Kidney (tissue), 14 donors: ENCODE measurements around the gene RSRC2. TPM values are rescaled to one million over a fixed set of nuclear protein-coding genes. Genes with fewer than 3 reads are reported as not detected.

Source experiments
- DNase-seq, 5 donors: peaks; one replicate each; pipeline ENCODE4 v3.0.0-alpha.2; 2013 to 2020
- FAIRE-seq: peaks from 2 replicates; lab custom pipeline; 2012; peaks lifted over from hg19 to GRCh38; lab: Jason Lieb, UNC
- H3K27ac ChIP-seq, 2 donors: one replicate each; pipeline ENCODE4 v1.7.0; 2013; ENCODE audit warnings: low read depth in 2 of 2, low read length in 2 of 2, inconsistent platforms in 1 of 2
- H3K27me3 ChIP-seq: one replicate; pipeline ENCODE4 v1.7.1; 2013; ENCODE audit warnings: low read length, inconsistent platforms; ENCODE audit not compliant: control insufficient read depth, insufficient read depth
- H3K36me3 ChIP-seq, 3 donors: one replicate each; pipeline versions ENCODE4 v1.7.0 to v1.7.1; 2013; ENCODE audit warnings: low read length in 3 of 3, control low read depth in 1 of 3, inconsistent platforms in 1 of 3; ENCODE audit not compliant: insufficient read depth in 3 of 3, control insufficient read depth in 2 of 3
- H3K4me1 ChIP-seq, 3 donors: one replicate each; pipeline versions ENCODE4 v1.7.0 to v1.7.1; 2013; ENCODE audit warnings: low read length in 3 of 3, inconsistent platforms in 1 of 3, low read depth in 1 of 3; ENCODE audit not compliant: control insufficient read depth in 2 of 3, insufficient read depth in 2 of 3
- H3K4me3 ChIP-seq, 3 donors: one replicate each; pipeline versions ENCODE4 v1.7.0 to v1.8.1; 2013; ENCODE audit warnings: low read length in 3 of 3, control low read depth in 1 of 3, inconsistent platforms in 1 of 3
- H3K9ac ChIP-seq, 3 donors: one replicate each; pipeline versions ENCODE4 v1.7.0 to v1.7.1; 2013; ENCODE audit warnings: low read length in 3 of 3, control low read depth in 1 of 3, inconsistent platforms in 1 of 3
- H3K9me3 ChIP-seq, 3 donors: one replicate each; pipeline versions ENCODE4 v1.7.0 to v1.7.1; 2013; ENCODE audit warnings: low read length in 3 of 3, control low read depth in 1 of 3, inconsistent platforms in 1 of 3; ENCODE audit not compliant: control insufficient read depth in 2 of 3, insufficient read depth in 1 of 3
- intact Hi-C: fragments of 100-400 bp; cut with DNase I; formaldehyde crosslinking; loops from one replicate; pipeline ENCODE4 v1.11.1; 2022
- polyA plus RNA-seq: library from polyadenylated mRNA; stranded (reverse); fragments of 350-450 nt; fragmentation: Illumina TruSeq; extraction: RNeasy Lipid Tissue Mini Kit (QIAGEN cat#74804); gene quantifications from one replicate; pipeline ENCODE4 v1.2.3, GENCODE V29; 2014; ENCODE audit warnings: low read depth, low replicate concordance; ENCODE audit not compliant: insufficient read depth
- total RNA-seq: library from RNA; stranded (reverse); fragmentation: NEBNext Ultra II Directional; extraction: Animal tissue kit (Norgen Biotek cat#: 25700); gene quantifications from one replicate; pipeline ENCODE4 v1.2.1, GENCODE V29; 2021
- TF ChIP-seq, protein P1 (sequence below): IDR thresholded peaks from 3 replicates; pipeline ENCODE4 v1.5.1; 2012; ENCODE audit warnings: mild to moderate bottlenecking, moderate library complexity, borderline replicate concordance; ENCODE audit not compliant: insufficient read depth; ENCODE audit errors: extremely low read depth
- donor health status: control.
- donor health status: control.
- donor health status: control.
- donor health status: control.
- donor health status: control.
- donor health status: DM: yes; HTN: yes; CAD: no.
- donor health status: Normal renal cell carcinoma (clear cell type).

RSRC2 gene
- total and polyA plus RNA-seq, 2 donors from 2014 or later, result 39.4 to 73.9 TPM

DNA sequence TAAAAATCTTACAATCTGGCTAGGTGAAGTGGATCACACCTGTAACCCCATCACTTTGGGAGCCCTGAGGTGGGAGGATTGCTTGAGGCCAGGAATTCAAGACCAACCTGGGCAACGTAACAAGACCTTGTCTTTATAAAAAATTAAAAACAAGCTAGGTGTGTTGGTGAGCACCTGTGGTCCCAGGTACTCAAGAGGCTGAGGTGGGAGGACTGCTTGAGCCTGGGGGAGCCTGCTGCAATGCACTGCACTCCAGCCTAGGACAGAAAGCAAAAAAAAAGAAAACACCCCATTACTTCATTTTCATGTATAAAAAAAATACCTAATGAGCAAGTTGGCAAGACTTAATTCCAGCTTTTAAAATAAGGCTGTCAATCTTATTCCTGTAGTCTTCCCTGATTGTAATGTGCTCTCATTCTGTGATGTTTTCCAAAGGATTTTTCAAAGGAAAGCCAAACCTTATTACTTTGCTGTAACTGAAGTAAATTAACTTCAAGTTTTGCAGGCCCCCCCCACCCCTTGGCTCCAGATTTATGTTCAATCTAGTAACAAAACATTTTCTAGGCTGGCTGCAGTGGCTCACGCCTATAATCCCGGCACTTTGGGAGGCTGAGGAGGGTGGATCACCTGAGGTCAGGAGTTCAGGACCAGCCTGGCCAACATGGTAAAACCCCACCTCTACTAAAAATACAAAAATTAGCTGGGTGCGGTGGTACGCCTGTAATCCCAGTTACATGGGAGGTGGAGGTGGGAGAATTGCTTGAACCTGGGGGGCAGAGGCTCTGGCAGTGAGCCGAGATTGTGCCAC is 22.7 kb downstream of the RSRC2 start:
- Histone ChIP-seq H3K27me3 (no peaks in the 10 kb centered on the region), H3K4me3 (no peak overlapping the region), H3K27ac (no peak overlapping the region), H3K9ac (no peak overlapping the region), H3K4me1 (peaks cover 0 to 1% (median 0%) of the 10 kb centered on the region in 3 donors), H3K36me3 (peaks cover 17 to 56% (median 26%) of the 10 kb centered on the region in 3 donors), H3K9me3 (no peaks in the 10 kb centered on the region)
- DNase-seq (no peak), FAIRE-seq (no peak)
- TF ChIP-seq, protein P1, sequence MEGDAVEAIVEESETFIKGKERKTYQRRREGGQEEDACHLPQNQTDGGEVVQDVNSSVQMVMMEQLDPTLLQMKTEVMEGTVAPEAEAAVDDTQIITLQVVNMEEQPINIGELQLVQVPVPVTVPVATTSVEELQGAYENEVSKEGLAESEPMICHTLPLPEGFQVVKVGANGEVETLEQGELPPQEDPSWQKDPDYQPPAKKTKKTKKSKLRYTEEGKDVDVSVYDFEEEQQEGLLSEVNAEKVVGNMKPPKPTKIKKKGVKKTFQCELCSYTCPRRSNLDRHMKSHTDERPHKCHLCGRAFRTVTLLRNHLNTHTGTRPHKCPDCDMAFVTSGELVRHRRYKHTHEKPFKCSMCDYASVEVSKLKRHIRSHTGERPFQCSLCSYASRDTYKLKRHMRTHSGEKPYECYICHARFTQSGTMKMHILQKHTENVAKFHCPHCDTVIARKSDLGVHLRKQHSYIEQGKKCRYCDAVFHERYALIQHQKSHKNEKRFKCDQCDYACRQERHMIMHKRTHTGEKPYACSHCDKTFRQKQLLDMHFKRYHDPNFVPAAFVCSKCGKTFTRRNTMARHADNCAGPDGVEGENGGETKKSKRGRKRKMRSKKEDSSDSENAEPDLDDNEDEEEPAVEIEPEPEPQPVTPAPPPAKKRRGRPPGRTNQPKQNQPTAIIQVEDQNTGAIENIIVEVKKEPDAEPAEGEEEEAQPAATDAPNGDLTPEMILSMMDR, result no peak
- intact Hi-C loops, result no loop called here

DNA sequence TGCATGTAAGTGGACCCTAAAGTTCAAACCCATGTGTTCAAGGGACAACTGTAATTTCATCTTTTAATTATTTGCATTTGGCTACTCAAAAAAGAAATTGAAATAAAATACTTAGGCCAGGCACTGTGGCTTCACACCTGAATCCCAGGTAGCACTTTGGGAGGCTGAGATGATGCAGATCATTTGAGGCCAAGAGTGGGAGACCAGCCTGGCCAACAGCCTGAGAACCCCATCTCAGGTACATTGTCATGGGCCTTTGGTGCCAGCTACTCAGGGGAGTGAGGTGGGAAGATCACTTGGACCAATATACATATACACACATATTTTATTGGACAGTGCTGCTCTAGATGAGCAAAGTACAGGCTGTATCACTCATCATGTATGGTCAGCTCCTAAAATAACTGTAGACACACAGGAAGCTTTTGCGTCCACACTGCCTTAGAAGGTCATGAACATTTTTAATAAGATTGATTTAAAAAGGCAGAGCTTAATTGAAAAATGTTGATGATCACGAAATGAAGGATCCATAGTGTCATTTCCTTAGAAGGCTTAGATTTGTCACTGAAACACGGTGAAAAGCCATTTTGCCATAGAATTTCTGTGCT is 23.5 kb downstream of the RSRC2 start:
- Histone ChIP-seq H3K9ac (no peak overlapping the region), H3K9me3 (no peaks in the 10 kb centered on the region), H3K4me1 (peaks cover 0 to 3% (median 0%) of the 10 kb centered on the region in 3 donors), H3K27ac (no peak overlapping the region), H3K4me3 (no peak overlapping the region), H3K27me3 (no peaks in the 10 kb centered on the region), H3K36me3 (peaks cover 16 to 49% (median 21%) of the 10 kb centered on the region in 3 donors)
- FAIRE-seq (no peak), DNase-seq (no peak)
- intact Hi-C loops, result no loop called here
- TF ChIP-seq, protein P1, result no peak

DNA sequence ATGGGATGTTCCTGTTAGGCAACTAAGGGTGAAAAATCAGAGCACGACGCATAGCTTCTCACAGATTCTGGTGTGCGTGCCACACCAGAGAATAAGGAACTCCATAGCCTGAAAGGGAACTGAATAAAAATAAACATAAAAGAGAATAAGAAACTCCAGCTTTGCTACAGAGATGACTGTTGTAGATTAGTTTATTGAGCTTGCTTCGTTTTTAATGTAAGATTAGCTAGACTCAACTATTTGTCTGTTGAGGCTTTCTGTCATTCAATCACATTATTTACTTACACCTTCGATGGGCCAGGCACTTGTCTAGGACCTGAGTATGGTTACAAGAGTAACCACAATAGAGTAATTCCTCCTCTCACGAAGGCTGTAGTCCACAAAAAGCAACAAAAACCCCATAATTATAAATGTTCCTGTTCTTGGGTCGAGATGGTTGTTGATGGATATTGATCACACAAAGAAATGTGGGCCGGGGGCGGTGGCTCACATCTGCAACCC is 25.2 kb downstream of the RSRC2 start:
- peaks cover 0 to 3% (median 2%) of the 10 kb centered on the region in 3 donors for H3K4me1 ChIP-seq
- peak overlapping the region in 2 of 3 donors; percentile 20 to 90 for H3K4me3 ChIP-seq
- no peaks in the 10 kb centered on the region for H3K27me3 ChIP-seq
- peak overlapping the region in 1 of 2 donors; percentile 20 for H3K27ac ChIP-seq
- FAIRE-seq (no peak), DNase-seq (no peak)
- H3K9ac ChIP-seq, result peak overlapping the region in 1 of 3 donors; percentile 16
- H3K9me3 ChIP-seq, result no peaks in the 10 kb centered on the region
- TF ChIP-seq, protein P1, result no peak
- peaks cover 10 to 34% (median 10%) of the 10 kb centered on the region in 3 donors for H3K36me3 ChIP-seq
- intact Hi-C loops, result no loop called here
